NCI-H345 treated with DMSO at 0.1 percent for 48 hours (cell line): Measurements from ENCODE around the gene ZFAND2B.
"Not testable (repeated sequence)": the region's sequence is repeated elsewhere in the genome, so short reads cannot be mapped to it uniquely, and the experiment has no call there.

ENCODE experiments used
- DNase-seq: peaks from one replicate; lab custom pipeline; 2025; ENCODE audit not compliant: unreplicated experiment; lab: John Stamatoyannopoulos, UW

The ZFAND2B gene

DNA sequence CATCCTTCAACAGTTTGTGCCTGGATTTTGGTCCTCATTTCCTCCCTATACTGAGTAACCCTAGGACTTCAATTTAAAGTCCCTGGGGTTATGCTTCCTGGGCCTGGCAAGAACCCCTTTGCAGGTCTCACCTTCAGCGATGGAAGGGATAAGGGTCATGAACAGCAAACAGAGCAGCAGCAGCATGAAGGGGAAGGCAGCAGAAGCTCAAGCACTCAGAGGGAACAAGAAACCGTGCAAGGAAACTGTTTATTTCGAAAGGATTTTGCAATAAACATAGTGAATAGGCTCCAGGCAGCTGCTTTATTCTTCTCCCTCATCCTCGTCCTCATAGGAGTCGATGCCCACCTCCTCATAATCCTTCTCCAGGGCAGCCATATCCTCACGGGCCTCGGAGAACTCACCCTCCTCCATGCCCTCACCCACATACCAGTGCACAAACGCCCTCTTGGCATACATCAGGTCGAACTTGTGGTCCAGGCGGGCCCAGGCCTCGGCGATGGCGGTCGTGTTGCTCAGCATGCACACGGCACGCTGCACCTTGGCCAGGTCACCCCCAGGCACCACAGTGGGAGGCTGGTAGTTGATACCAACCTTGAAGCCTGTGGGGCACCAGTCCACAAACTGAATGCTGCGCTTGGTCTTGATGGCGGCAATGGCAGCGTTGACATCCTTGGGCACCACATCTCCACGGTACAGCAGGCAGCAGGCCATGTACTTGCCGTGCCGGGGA is 43.6 kb downstream of the ZFAND2B start:
- no peak for DNase-seq

DNA sequence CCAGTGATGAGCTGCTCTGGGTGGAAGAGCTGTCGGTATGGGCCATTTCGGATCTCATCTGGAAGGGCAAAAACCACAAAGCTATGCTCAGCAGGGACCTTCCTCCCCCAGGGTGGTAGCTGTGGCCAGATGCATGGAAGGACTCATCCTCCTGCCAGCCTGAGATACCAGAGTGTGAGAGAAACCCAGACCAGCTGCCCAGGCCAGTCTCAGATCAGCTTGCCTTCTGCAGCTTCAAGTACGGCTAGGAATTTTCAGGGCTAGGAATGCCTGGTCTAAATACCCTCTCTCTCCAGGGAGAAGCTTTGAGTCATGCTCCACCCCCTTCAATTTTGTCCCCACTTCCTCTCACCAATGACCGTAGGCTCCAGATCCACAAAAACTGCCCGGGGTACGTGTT is 45.1 kb downstream of the ZFAND2B start:
- no peak for DNase-seq

DNA sequence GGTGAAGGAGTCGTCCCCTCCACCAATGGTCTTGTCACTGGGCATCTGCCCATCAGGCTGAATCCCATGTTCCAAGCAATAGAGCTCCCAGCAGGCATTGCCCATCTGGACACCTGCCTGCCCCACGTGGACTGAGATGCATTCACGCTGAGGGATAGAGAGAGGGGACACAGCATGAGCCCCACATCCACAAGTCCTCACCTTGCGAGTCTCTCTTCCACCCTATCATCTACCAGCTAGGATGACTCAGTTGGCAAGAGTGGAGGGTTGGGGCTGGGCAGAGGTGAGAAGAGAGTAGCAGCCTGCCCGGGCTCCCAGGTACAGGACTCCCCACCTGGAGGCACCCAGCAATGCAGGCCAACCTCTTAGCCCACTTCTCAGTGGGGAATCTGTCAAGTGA is 45.5 kb downstream of the ZFAND2B start:
- DNase-seq = peak; percentile 44

DNA sequence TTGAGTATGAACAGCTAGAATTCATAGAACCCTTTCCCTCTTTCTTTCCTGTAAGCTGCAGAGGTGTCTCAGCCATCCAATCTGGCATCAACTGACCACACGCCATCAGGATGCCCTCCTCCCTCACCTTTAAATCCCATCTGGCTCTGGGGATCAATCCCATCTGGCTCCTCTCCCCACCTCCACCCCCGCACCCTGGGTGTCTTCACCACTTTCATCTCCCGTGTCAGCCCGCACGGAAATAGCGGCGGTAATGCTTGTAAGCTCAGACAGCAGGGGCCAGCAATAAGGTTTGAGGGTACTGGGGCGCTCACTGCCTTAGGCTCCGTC is 46.0 kb downstream of the ZFAND2B start:
- peak; percentile 44 for DNase-seq

DNA sequence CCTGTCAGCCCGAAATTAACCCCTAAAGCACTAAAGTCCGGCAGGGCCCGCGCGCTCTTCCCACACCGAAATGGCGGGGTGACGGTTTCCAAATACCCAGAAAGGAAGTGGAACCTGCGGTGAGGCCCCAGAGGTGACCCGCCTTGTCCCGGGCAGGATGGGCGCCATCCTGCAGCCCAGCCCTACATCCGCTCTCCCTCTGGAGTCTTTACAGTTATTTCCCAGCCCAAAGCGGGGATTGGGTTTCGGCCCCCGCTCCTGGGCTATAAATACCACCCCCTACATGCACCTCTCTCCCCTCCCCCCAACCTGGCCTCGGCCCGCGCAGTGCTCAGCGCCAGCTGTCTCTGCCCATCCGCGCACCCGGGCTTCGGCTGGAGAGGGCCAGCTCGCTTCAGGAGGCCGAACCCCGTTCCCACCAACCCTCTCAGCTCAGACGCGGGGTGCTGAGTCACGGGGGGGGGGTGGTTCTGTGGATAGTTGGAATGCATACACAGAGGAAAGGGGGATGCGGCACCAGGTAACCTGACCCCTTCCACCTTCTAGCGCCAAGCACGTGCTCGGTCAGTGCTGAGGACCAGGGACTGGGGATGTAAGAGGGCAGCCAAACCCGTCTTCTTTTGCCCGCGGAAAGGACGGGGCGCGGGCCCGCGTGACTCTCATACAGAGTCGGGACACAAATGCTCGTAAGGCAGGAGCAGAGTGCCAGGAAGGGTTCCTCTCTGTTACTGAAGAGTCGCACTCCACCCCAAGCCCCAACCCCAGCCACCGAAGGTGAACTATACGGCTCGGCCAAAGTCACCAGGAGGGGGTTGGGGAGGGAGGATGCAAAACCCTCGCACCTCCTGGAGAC is 46.5 kb downstream of the ZFAND2B start, which contains the start of gene TUBA4B:
Gene TUBA4B (plus strand): TSS at position 344 of the 853 bp plus-strand sequence. CDS start 165 bp downstream, at position 509.
- DNase-seq = no peak

DNA sequence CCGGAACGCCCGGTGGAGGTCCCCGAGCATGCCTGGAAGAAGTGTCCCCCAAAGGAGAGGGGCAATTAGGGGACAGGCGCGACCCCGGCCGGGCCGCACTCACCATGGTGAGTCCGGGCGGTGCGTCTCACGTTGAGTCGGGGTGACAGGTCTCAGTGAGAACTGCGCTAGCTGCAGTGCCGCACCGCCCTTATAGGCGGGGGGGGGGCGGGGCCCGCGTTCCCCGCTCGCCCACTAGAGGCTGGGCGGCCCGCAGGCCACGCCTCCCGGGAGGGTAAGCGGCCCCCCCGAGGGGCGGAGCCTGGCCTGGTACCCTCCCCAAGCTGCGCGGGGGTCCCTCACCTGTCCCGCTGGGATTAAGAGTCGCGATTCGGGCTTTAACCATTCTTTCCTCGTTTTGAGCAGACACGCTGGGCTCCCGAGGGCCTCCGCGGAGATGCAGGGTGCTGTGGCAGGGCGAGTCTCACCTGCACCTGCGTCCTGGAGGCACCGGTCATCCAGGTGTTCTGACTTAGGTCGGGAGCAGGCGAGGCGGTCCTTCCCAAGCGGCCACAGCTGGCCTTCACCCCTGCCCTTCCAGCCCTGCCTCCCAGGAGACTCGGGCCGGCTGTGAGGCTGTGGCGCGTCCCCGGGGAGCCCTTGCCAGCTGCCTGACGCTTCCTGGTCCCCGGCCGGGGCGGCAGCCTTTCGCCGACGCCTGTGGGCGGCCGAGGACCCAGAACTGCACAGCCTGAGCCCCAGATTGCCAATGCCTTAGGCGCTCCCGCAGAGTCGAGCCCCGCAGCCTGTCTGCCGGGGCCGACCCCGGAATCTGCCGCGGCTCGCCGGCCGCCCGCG is 47.4 kb downstream of the ZFAND2B start, which contains the start of gene TUBA4A:
Gene TUBA4A (minus strand): TSS at position 166 of the 837 bp plus-strand sequence. CDS start 60 bp downstream, at position 106.
- peak; percentile 59 for DNase-seq

DNA sequence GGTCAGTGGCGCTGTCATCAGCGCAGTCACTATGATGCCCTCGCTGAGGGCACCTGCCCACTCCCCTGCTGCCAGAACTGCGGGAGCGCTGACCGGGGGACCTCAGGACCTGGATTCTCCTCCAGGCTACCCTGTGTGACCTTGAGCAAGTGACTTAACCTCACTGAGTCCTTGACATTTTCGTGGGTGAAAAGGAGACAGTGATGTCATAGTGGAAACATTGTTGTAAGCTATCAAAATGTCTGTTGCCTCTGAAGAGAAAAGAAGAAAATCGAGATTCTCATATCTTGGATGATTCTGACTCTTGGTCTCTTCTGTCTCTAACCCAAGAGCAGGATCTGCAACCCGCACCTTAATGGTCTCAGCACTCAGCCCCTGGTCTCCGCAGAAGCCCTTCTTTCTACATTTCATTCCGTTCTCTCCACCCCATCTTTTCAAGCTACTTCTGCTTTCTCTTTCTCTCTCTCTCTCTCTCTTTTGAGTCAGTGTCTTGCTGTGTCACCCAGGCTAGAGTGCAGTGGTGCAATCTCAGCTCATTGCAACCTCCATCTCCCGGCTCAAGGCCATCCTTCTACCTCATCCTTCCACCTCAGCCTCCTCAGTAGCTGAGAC is 48.1 kb downstream of the ZFAND2B start:
- DNase-seq = no peak

DNA sequence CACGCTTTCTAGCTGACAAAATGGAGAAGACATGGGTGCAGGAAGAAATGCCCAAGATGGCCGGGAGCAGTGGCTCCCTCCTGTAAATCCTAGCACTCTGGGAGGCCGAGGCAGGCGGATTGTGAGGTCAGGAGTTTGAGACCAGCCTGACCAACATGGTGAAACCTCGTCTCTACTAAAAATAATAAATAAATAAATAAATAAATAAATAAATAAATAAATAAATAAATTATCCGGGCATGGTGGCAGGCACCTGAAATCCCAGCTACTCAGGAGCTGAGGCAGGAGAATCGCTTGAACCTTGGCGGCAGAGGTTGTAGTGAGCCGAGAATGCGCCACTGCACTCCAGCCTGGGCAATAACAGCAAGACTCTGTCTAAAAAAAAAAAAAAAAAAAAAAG is 52.4 kb downstream of the ZFAND2B start:
- not testable (repeated sequence) for DNase-seq
